Neutrophil (primary cell): ENCODE results near the gene SMAGP.
"Not testable (repeated sequence)": the region's sequence is repeated elsewhere in the genome, so short reads cannot be mapped to it uniquely, and the experiment has no call there.

Experiments used
- H3K27ac ChIP-seq: fragments of 200-600 bp; sonication (generic); 2 replicates; pipeline ENCODE4 v1.5.1; 2016; ENCODE audit warnings: mild to moderate bottlenecking, moderate library complexity
- H3K27me3 ChIP-seq: fragments of 200-600 bp; sonication (generic); 2 replicates; pipeline ENCODE4 v1.6.0; 2016; ENCODE audit warnings: mild to moderate bottlenecking
- H3K36me3 ChIP-seq: fragments of 200-600 bp; sonication (generic); 2 replicates; pipeline ENCODE4 v1.5.1; 2017
- H3K4me1 ChIP-seq, 2 experiments: fragments of 200-600 bp in 1 of 2; sonication (generic) in 1 of 2; 1 replicate in 1 of 2; 2 replicates in 1 of 2; pipeline versions ENCODE4 v1.5.1 to v1.6.1; 2013 to 2016; ENCODE audit warnings: low read depth in 1 of 2, low read length in 1 of 2, mild to moderate bottlenecking in 1 of 2, moderate library complexity in 1 of 2; ENCODE audit not compliant: control insufficient read depth in 1 of 2, insufficient read depth in 1 of 2
- H3K4me3 ChIP-seq, 2 experiments: fragments of 200-600 bp in 1 of 2; sonication (generic) in 1 of 2; 1 replicate in 1 of 2; 2 replicates in 1 of 2; pipeline ENCODE4 v1.5.1; 2013 to 2016; ENCODE audit warnings: low read depth in 1 of 2, low read length in 1 of 2, mild to moderate bottlenecking in 1 of 2, moderate library complexity in 1 of 2
- H3K9me3 ChIP-seq: fragments of 200-600 bp; sonication (generic); 2 replicates; pipeline ENCODE4 v1.5.1; 2016
- CTCF ChIP-seq: fragments of 200-600 bp; sonication (generic); IDR thresholded peaks from 2 replicates; pipeline ENCODE4 v1.5.1; 2016; ENCODE audit warnings: antibody characterized with exemption

SMAGP gene

GRCh38 chr12:51265024-51265423, 5.2 kb downstream of the SMAGP start:
- H3K27ac ChIP-seq = no peak overlapping the region
- peaks cover 15% of the 10 kb centered on the region for H3K27me3 ChIP-seq
- no peak for TF ChIP-seq CTCF
- H3K9me3 ChIP-seq = no peaks in the 10 kb centered on the region
- H3K36me3 ChIP-seq = no peaks in the 10 kb centered on the region
- H3K4me1 ChIP-seq = peaks cover 9 to 12% of the 10 kb centered on the region in 2 experiments
- no peak overlapping the region for H3K4me3 ChIP-seq

GRCh38 chr12:51264297-51264696, 5.9 kb downstream of the SMAGP start:
- TF ChIP-seq CTCF = no peak
- Histone ChIP-seq H3K9me3 (no peaks in the 10 kb centered on the region), H3K4me1 (peaks cover 6 to 8% of the 10 kb centered on the region in 2 experiments), H3K27me3 (peaks cover 10% of the 10 kb centered on the region), H3K27ac (no peak overlapping the region), H3K36me3 (no peaks in the 10 kb centered on the region), H3K4me3 (no peak overlapping the region)

- Histone ChIP-seq H3K36me3 (no peaks in the 10 kb centered on the region), H3K4me1 (peaks cover 0 to under 1% of the 10 kb centered on the region in 2 experiments), H3K27me3 (peaks cover under 1% of the 10 kb centered on the region), H3K9me3 (no peaks in the 10 kb centered on the region), H3K4me3 (no peak overlapping the region), H3K27ac (no peak overlapping the region)
- TF ChIP-seq CTCF = no peak
Observed at GRCh38 chr12:51263341-51263740, 6.9 kb downstream of the SMAGP start.

GRCh38 chr12:51262758-51263177, 7.4 kb downstream of the SMAGP start:
- Histone ChIP-seq H3K4me1 (no peaks in the 10 kb centered on the region), H3K27ac (no peak overlapping the region), H3K9me3 (no peaks in the 10 kb centered on the region), H3K4me3 (no peak overlapping the region), H3K36me3 (no peaks in the 10 kb centered on the region), H3K27me3 (no peaks in the 10 kb centered on the region)
- TF ChIP-seq CTCF = no peak

GRCh38 chr12:51259600-51259999, 10.6 kb downstream of the SMAGP start:
- not testable (repeated sequence) for H3K4me3 ChIP-seq, H3K36me3 ChIP-seq, H3K27me3 ChIP-seq, H3K27ac ChIP-seq, H3K9me3 ChIP-seq, H3K4me1 ChIP-seq

- Histone ChIP-seq H3K27me3 (no peaks in the 10 kb centered on the region), H3K27ac (no peak overlapping the region), H3K4me3 (no peak overlapping the region), H3K9me3 (no peaks in the 10 kb centered on the region), H3K36me3 (no peaks in the 10 kb centered on the region), H3K4me1 (peaks cover 21 to 24% of the 10 kb centered on the region in 2 experiments)
- TF ChIP-seq CTCF = no peak
Observed at GRCh38 chr12:51254536-51254935, 15.7 kb downstream of the SMAGP start.
